Germinal center (tissue), 1 donor: ENCODE data around the gene GSTP1.
A peak's percentile ranks its signal among the peaks of the same experiment; 100 is the strongest.
"Not testable (repeated sequence)": the region's sequence is repeated elsewhere in the genome, so short reads cannot be mapped to it uniquely, and the experiment has no call there.

Experiments
- DNase-seq: peaks from one replicate; pipeline ENCODE4 v3.0.0; 2012; ENCODE audit warnings: mixed read lengths, low spot score

GSTP1 gene

DNA sequence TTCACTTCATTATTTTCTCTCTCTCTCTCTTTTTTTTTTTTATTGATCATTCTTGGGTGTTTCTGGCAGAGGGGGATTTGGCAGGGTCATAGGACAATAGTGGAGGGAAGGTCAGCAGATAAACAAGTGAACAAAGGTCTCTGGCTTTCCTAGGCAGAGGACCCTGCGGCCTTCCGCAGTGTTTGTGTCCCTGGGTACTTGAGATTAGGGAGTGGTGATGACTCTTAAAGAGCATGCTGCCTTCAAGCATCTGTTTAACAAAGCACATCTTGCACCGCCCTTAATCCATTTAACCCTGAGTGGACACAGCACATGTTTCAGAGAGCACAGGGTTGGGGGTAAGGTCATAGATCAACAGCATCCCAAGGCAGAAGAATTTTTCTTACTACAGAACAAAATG, 13.8 kb downstream of the GSTP1 start:
- DNase-seq: not testable (repeated sequence)

DNA sequence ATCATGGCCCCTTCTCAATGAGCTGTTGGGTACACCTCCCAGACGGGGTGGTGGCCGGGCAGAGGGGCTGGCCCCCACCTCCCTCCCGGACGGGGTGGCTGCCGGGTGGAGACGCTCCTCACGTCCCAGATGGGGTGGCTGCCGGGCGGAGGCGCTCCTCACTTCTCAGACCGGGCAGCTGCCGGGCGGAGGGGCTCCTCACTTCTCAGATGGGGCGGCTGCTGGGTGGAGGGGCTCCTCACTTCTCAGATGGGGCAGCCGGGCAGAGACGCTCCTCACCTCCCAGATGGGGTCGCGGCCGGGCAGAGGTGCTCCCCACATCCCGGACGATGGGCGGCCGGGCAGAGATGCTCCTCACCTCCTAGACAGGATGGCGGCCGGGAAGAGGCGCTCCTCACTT, 14.4 kb downstream of the GSTP1 start:
- not testable (repeated sequence) for DNase-seq

DNA sequence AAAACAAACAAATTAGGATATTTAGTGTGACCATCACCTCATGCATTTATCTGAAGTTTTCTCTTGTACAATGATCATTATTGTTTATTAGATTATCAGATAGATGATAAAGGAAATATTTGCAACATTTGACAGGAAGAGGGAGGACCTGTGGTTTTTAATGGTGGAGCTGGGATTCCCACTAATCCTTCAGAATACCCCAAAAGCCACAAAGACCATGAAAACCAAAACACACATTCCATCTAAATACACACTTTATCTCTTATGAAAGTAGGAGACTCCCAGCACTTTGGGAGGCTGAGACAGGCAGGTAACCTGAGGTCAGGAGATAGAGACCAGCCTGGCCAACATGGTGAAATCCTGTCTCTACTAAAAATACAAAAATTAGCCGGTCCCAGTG, 15.5 kb downstream of the GSTP1 start:
- DNase-seq: no peak

DNA sequence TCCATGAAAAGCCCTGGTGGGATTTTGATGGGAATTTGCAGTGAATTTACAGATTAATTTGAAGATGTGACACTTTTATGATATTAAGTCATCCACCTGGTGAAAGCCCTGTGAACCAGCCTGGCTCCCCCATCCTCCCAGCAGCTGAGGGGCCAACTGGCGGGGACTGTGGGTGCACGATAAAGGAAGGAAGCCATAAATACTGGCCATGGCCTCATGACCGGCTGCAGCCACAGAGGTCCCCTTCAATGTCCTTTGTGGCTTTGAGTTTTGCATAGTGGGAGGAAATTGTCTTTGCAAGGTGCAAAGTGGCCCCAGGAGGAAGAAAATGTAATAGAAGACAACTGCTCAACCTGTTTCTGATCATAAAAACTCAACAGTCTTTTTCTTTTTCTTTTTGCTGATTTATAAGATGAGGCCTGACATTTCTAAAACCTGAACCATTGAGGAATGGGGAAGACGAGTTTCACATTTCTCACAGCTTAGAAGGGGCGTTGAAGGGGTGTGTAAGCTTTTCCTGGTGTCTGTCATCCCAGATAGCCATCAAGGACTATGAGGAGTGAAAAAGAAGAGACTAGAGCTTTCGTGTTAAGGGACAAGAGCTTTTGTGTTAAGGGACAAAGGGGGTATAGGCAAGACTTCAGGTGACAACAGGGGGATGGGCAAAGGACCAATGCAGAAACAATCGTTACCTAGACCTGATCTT, 16.9 kb downstream of the GSTP1 start:
- DNase-seq: no peak

DNA sequence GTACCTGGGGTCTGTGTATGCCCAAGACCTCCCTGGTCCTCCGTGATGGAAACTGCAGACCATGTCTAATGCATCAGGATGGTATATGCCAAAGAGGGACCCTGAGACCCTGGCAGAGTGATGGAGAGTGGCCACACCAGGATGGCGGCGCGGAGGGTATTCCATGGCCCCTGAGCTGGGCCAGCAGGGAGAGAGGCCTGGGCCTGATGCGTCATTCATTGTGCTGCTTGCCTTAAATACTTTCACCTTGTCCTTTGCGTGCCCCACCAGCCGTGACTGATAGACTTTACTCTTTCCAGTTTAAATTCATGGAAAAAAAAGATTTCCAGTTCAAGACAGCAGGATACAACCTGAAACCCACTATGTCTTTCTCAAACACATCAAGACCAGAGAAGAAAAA, 17.5 kb downstream of the GSTP1 start:
- DNase-seq: no peak

DNA sequence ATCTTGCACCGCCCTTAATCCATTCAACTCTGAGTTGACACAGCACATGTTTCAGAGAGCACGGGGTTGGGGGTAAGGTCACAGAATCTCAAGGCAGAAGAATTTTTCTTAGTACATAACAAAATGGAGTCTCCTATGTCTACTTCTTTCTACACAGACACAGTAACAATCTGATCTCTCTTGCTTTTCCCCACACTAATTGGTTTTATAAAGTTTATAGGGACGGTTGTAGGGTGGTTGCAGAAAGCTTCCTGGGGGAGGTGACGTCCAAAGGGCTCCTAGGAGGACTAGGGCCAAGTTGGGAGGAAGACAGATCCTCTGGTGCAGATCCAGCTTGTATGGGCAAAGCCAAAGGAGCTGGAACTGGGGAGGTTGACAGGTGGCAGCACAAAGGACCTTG, 20.5 kb downstream of the GSTP1 start:
- DNase-seq: not testable (repeated sequence)

DNA sequence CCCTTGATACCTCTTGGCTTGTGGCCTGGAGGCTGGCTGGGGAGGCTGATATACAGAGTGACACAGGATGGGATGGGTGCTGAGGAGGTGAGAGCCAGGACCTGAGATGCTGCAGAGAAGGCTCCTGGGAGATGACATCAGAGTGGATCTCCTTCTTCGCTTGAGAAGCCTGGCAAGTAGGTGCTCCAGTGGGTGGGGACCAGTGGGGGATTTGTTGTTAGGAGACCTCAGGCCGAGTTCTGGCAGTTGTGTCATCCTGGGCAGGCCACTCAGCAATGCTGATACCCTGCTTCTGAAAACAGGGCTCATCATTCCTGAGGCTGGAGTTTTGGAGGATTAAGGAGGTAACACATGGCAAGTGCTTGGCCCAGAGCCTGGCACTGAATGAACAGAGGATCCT, 21.2 kb downstream of the GSTP1 start:
- DNase-seq: no peak

DNA sequence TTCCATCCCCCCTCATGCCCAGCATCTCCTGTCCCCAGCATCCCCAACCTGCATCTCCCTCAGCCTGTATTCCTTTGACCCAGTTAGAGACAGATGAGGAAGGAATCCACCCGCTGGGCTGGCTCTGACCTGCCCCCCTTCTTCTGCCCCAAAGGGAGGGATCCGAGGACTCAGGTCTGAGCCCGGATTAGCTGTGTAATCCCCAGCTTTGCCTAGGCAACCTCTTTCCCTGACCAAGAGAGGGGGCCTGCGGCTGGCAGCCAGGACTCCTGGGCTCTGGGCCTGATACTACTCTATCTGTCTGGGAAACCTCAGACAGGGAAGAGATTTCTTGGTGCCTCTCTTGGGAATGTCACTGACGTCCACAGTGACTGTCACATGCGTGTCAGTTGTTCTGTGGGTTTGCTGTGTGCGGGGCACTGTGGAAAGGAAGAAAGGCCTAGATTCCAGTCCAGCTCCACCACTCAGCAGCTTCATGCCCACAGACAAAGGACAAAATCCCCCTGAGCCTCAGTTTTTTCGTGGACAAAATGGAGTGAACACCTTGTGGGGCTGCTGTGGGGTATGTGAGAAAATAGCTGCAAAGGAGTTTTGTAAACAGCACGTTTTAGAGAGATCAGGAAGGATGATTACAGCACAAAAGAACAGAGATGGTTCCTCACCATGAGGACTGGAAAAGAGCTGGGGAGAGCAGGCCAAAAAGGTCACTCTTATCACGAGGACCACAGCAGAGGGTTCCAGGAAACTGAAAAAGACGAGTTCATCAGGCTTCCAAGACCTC, 21.8 kb downstream of the GSTP1 start:
- DNase-seq: no peak

DNA sequence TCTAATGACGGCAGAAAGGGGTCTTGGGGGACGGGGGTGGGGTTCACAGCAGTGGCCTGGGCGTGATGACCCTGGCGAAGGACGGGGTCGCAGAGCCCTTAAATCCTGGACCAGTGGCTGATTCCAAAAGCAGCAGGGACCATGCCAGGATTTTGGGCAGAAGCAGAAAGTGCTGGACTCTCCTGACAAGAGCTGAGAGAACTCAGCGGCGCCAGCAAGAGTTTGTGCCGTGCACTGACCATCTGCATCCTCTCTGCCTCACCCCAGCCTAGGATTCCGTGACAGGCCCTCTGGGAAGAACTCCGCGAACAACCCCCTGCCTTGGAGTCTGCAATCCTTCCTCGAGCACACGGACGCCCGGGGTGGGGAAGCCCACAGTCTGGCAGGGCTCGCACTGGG, 22.5 kb downstream of the GSTP1 start:
- no peak for DNase-seq

DNA sequence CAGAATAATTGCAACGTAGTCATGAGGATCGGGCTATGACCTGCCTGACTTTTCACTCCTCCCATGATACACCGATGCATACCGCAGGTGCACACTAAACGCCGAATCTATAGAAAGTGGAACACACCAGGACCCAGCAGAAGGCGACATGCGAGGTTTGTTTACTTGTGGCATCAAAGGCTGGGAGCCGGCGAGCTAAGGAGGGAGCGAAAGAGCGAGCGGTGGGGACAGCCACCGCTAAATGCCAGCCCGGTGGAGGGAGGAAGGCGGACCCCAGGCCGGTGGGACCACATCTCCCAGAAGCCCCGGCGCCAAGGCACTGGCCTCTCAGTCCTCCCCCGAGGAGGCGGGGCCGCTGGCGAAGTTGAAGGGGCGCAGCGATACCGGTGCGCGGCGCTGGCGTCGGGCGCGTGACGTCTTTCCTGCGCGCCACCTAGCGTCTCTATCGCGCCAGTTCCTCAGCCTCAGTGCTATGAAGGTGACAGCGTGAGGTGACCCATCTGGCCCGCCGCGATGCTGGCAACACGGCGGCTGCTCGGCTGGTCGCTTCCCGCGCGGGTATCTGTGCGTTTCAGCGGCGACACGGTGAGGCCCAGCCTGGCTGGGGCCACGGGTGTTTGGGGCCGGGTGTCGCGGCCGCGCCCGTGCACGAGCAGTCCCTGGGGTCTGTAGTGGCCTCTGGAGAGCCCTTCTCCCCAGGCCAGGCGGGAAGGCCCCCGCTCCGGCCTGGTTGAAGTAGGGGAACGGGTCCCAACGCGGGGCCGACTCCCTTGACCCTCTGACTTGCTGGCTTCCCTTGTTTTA, 23.1 kb downstream of the GSTP1 start, which contains the start of gene NDUFV1:
Gene NDUFV1, plus strand, starts transcription at position 445 of the 804 bp plus-strand sequence. Its CDS starts 69 bp downstream, at position 514.
- DNase-seq: peak; percentile 85

DNA sequence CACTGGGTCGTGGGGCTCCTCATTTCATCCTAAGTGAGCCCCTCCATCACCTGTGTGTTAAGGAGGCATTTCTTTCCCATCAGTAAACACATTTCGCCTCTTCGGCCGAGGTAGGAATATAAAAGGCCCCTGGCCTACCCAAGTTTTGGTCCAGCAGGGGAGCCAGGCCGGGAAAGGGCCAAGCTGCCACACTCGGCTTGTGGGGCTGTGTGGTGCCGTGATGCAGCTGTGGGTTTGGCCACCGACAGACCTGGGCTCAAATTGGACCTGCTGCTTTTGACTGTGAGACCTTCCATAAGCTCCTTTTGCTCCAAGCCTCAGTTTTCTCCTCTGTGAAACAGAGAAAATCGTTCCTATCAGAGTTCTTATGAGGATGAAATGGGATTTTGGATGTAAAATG, 23.9 kb downstream of the GSTP1 start:
- DNase-seq: no peak

DNA sequence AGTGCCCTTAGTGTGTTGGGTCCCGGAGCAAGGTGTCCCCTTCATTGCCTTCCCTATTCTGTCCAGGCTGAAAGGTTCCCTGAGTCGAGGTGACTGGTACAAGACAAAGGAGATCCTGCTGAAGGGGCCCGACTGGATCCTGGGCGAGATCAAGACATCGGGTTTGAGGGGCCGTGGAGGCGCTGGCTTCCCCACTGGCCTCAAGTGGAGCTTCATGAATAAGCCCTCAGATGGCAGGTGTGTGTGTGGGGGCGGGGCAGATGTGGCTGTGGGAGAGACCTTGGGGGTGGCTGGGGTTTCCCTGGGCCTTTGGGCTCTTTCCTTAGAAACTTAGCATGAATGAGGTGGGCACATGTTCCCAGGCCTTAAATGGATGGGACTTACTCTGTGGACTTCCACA, 24.9 kb downstream of the GSTP1 start:
- DNase-seq: no peak

DNA sequence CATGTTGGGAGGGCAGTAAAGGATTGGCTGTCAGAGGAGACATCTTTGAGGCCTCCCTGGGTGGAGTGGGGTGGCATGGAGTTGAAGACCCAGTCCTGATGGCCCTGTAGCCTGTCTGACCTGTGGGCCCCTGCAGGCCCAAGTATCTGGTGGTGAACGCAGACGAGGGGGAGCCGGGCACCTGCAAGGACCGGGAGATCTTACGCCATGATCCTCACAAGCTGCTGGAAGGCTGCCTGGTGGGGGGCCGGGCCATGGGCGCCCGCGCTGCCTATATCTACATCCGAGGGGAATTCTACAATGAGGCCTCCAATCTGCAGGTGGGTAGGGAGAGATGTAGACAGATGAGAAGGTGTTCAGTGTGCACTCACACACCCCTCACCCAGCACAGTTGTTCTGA, 25.7 kb downstream of the GSTP1 start:
- no peak for DNase-seq

DNA sequence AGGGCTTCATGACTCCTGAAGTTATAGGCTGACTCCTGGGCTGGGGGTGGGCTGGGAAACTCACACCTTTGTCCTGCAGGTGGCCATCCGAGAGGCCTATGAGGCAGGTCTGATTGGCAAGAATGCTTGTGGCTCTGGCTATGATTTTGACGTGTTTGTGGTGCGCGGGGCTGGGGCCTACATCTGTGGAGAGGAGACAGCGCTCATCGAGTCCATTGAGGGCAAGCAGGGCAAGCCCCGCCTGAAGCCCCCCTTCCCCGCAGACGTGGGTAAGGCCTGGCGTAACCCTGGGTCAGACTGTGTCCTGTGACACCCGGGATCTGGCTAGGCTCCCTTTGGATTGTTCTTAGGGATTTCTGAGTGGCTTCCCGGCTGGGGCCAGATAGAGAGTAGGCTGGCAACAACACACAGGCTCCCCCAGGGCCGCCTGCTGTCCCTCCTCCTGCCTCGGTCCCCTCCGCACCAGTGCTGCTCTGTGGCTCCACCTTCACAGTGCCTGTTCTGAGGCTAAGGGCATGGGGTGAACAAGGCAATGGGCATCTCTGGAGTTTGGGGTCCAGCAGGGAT, 26.8 kb downstream of the GSTP1 start:
- no peak for DNase-seq

DNA sequence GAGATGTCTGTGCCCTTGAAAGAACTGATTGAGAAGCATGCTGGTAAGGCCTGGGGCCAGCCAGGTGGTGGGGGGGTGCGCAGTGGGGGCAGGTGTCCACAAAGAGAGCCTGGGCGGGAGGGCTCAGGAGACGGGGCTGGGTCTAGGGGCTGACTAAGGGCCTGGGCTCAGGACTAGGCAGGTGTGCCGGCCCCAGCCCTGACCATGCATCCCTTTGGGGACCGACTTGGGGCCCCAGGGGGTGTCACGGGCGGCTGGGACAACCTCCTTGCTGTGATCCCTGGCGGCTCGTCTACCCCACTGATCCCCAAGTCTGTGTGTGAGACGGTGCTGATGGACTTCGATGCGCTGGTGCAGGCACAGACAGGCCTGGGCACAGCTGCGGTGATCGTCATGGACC, 27.6 kb downstream of the GSTP1 start:
- DNase-seq: no peak

DNA sequence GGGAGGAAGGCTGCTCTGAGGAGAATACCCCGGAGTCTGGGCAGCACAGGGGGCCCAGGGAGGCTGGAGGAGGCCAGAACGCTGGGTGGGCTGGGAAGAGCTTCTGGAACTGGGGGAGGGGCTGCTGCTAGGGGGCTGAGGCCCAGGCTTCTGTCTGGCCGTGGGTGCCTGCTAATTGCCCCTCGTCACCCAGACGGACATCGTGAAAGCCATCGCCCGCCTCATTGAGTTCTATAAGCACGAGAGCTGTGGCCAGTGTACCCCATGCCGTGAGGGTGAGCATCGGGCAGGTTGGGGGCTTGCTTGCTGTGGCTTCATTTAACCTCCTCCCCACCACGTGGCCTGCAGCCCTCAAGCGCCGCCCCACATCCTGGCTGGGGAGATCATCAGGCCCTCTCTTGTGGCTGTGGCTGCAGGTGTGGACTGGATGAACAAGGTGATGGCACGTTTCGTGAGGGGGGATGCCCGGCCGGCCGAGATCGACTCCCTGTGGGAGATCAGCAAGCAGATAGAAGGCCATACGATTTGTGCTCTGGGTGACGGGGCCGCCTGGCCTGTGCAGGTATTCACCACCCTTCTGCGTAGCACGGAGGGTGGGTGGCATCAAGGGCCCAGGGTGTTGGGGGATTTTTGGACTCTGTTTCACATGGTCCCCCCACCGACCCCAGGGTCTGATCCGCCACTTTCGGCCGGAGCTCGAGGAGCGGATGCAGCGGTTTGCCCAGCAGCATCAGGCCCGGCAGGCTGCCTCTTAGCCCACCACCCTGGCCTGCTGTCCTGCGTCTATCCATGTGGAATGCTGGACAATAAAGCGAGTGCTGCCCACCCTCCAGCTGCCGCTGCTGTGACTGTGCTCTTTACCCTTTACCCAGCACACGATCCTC, 28.3 kb downstream of the GSTP1 start:
- DNase-seq: no peak

DNA sequence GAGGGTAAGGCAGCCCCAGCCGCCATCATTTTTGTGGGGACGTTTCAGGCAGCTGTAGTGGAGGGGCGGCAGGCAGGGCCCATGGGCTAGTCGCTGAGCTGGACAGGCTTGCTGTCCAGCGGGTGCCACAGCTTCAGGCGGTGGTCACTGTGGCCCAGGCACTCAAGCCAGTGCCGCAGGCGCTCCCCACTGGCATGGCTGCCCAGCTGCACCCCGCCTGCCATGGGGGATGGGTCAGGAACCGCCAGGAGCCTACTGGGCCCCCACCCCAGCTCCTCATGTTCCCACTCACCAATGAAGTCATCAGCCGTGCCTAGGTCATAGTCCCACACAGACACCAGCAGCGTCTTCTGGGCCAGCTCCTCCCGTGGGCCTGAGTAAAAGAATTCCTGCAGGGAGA, 29.1 kb downstream of the GSTP1 start:
- DNase-seq: no peak

DNA sequence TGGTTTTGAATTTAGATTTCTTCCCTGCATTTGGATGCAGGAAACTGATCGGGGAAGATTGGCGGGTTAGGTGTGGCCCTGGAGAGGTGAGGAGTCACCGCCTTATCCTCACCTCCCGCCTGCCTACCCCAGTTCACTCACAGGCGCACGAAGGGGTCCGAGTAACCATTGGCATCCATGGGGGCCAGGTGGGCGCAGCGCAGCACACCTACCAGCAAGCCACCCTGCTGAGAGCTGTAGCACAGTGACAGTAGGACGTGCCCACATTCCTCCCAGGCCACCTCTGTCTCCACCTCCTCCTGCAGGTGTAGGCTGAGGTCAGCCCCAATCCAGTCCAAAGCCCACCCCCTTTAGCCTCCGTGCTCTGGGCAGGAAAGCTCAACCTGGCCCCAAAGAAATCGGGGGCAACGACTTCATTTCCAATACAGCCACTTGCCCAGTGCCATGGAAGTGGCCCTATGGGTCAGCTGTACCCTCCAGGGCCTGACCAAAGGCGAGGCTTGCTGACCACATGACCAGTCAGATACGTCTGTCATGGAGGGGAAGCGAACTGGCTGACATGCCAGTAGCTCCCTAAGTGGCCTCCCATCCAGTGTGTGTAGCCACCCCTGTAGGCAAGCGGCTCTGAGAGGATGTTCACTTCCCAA, 29.8 kb downstream of the GSTP1 start:
- no peak for DNase-seq

DNA sequence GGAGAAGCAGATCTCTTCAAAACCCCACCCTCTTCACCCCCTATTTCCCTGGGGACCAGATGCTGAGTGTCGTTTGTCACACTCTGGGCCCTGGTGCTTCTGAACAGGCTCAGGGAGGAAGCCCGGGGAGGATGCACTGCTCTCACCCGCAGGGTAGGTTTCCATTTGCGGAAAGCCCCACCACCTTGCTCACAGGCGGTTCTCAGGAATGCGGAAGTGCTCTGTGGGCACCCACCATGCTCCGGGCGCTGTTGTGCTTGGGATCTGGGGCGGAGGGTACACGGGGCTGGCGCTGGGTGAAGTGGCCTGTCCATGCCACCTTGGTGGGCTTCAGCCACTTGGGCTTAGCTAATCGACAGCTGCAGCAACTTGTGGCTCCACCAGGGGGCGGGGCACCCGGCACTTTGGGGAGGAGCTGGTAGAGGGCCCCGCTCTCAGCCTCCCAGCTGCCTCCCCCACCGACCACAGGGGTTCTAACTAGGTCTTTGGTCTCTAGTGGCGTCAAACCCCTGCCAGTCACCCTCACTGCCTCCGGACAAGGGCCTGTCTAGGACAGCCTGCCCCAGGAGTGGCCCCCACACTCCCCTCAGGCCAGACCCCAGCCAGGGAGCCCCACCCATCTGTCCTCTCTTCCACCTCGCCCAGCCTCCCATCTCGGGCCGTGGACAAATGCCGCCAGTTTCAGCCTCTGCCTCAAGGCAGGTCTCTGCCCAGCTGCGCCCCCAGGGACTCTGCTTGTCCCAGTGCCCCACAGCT, 30.5 kb downstream of the GSTP1 start:
- peak; percentile 88 for DNase-seq
